ENCODE measurements around the gene LRMDA. TPM values are rescaled to one million over a fixed set of nuclear protein-coding genes. Genes with fewer than 3 reads are reported as not detected.

The LRMDA gene
- total and polyA plus RNA-seq, 2 of the 13 experiments (the other 11 are each of a cell fraction or from before 2014, with no cell fraction given), result 13.4 to 22.0 TPM

DNA sequence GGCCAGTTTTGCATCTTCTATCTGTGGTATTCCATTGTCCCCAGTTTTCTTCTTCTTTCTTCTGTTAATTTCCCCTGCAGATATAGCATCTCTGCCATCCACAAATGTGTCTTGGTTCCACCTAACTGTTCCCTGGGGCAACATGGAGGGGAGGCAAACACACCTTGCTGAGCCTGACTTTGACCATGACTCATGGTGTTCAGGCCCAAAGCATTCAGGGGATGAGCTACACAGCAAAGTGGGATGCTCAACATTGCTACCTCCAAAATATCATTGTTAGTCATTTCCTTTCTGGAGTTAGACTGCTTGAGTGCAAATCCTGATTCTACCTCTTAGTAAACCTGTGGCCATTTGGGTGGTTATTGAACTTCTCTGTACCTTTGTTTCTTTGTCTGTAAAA, 542.7 kb downstream of the LRMDA start (continued):
- TF ChIP-seq, protein P1, sequence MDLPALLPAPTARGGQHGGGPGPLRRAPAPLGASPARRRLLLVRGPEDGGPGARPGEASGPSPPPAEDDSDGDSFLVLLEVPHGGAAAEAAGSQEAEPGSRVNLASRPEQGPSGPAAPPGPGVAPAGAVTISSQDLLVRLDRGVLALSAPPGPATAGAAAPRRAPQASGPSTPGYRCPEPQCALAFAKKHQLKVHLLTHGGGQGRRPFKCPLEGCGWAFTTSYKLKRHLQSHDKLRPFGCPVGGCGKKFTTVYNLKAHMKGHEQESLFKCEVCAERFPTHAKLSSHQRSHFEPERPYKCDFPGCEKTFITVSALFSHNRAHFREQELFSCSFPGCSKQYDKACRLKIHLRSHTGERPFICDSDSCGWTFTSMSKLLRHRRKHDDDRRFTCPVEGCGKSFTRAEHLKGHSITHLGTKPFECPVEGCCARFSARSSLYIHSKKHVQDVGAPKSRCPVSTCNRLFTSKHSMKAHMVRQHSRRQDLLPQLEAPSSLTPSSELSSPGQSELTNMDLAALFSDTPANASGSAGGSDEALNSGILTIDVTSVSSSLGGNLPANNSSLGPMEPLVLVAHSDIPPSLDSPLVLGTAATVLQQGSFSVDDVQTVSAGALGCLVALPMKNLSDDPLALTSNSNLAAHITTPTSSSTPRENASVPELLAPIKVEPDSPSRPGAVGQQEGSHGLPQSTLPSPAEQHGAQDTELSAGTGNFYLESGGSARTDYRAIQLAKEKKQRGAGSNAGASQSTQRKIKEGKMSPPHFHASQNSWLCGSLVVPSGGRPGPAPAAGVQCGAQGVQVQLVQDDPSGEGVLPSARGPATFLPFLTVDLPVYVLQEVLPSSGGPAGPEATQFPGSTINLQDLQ (CRISPR knock-in tag; IDR thresholded peaks at IDR 0.05), result no peak
- TF ChIP-seq TP53 (CRISPR knock-in tag; conservative IDR thresholded peaks at IDR 0.05) (no peak), YY1 (IDR thresholded peaks at IDR 0.05; ENCODE audit: insufficient read depth, insufficient replicate concordance, low read depth, low read length) (no peak), ZFP36L1 (CRISPR knock-in tag; IDR thresholded peaks at IDR 0.05) (no peak)
- TF ChIP-seq, protein P2, sequence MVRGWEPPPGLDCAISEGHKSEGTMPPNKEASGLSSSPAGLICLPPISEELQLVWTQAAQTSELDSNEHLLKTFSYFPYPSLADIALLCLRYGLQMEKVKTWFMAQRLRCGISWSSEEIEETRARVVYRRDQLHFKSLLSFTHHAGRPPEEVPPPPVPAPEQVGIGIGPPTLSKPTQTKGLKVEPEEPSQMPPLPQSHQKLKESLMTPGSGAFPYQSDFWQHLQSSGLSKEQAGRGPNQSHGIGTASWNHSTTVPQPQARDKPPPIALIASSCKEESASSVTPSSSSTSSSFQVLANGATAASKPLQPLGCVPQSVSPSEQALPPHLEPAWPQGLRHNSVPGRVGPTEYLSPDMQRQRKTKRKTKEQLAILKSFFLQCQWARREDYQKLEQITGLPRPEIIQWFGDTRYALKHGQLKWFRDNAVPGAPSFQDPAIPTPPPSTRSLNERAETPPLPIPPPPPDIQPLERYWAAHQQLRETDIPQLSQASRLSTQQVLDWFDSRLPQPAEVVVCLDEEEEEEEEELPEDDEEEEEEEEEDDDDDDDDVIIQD (CRISPR knock-in tag; IDR thresholded peaks at IDR 0.05; ENCODE audit: low read depth), result no peak
- TF ChIP-seq, protein P3, sequence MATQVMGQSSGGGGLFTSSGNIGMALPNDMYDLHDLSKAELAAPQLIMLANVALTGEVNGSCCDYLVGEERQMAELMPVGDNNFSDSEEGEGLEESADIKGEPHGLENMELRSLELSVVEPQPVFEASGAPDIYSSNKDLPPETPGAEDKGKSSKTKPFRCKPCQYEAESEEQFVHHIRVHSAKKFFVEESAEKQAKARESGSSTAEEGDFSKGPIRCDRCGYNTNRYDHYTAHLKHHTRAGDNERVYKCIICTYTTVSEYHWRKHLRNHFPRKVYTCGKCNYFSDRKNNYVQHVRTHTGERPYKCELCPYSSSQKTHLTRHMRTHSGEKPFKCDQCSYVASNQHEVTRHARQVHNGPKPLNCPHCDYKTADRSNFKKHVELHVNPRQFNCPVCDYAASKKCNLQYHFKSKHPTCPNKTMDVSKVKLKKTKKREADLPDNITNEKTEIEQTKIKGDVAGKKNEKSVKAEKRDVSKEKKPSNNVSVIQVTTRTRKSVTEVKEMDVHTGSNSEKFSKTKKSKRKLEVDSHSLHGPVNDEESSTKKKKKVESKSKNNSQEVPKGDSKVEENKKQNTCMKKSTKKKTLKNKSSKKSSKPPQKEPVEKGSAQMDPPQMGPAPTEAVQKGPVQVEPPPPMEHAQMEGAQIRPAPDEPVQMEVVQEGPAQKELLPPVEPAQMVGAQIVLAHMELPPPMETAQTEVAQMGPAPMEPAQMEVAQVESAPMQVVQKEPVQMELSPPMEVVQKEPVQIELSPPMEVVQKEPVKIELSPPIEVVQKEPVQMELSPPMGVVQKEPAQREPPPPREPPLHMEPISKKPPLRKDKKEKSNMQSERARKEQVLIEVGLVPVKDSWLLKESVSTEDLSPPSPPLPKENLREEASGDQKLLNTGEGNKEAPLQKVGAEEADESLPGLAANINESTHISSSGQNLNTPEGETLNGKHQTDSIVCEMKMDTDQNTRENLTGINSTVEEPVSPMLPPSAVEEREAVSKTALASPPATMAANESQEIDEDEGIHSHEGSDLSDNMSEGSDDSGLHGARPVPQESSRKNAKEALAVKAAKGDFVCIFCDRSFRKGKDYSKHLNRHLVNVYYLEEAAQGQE (IDR thresholded peaks at IDR 0.05; ENCODE audit: borderline replicate concordance in 1 of 2, low read depth in 1 of 2, low read length in 2 of 2), result no peak

All from HepG2 (cell line).